ENCODE measurements around the gene ABR.

The ABR gene

GRCh38 chr17:1033503-1033902 is 146.3 kb downstream of the ABR start:
- Histone ChIP-seq H3K9ac (ENCODE audit: low read length) (no peak overlapping the region), H3K79me2 (ENCODE audit: low read length) (peaks cover 4% of the 10 kb centered on the region; the same call in 1 of the 2 replicates), H4K20me1 (ENCODE audit: insufficient read depth, low read length) (no peaks in the 10 kb centered on the region), H3K36me3 (replicated peaks; ENCODE audit: insufficient read depth, low read length) (no peaks in the 10 kb centered on the region), H3K9me3 (replicated peaks; ENCODE audit: insufficient read depth, low read length) (no peaks in the 10 kb centered on the region), H3K4me1 (ENCODE audit: low read length) (no peaks in the 10 kb centered on the region), H3K9me2 (replicated peaks; ENCODE audit: insufficient read depth, low read length) (no peaks in the 10 kb centered on the region), H3K4me3 (ENCODE audit: low read length) (no peak overlapping the region), H3K27ac (ENCODE audit: low read length) (no peak overlapping the region), H2AFZ (ENCODE audit: low read length) (no peak overlapping the region), H3K4me2 (ENCODE audit: low read depth, low read length) (no peak overlapping the region), H3F3A (ENCODE audit: insufficient read depth, low read length) (no peaks in the 10 kb centered on the region), H3K27me3 (replicated peaks; ENCODE audit: insufficient read depth, low read length) (no peaks in the 10 kb centered on the region)
- DNase-seq, result no peak
- TF ChIP-seq EZH2 (optimal IDR thresholded peaks at IDR 0.05; ENCODE audit: low read depth, low read length), result no peak
- TF ChIP-seq CTCF (IDR thresholded peaks at IDR 0.05; ENCODE audit: low read length), result no peak
- TF ChIP-seq EZH2phosphoT487 (IDR thresholded peaks at IDR 0.05; ENCODE audit: low read length), result no peak

GRCh38 chr17:1032391-1032790 is 147.4 kb downstream of the ABR start:
- no peaks in the 10 kb centered on the region for H3F3A ChIP-seq (ENCODE audit: insufficient read depth, low read length)
- H3K27me3 ChIP-seq (replicated peaks; ENCODE audit: insufficient read depth, low read length), result no peaks in the 10 kb centered on the region
- H3K9me3 ChIP-seq (replicated peaks; ENCODE audit: insufficient read depth, low read length), result no peaks in the 10 kb centered on the region
- H3K27ac ChIP-seq (ENCODE audit: low read length), result no peak overlapping the region
- 0 out of 2 replicates have a peak, but pooled peaks cover 4% of the 10 kb centered on the region for H3K79me2 ChIP-seq (ENCODE audit: low read length)
- no peak overlapping the region for H3K9ac ChIP-seq (ENCODE audit: low read length)
- TF ChIP-seq EZH2 (optimal IDR thresholded peaks at IDR 0.05; ENCODE audit: low read depth, low read length), result no peak
- TF ChIP-seq CTCF (IDR thresholded peaks at IDR 0.05; ENCODE audit: low read length), result no peak
- TF ChIP-seq EZH2phosphoT487 (IDR thresholded peaks at IDR 0.05; ENCODE audit: low read length), result no peak
- no peaks in the 10 kb centered on the region for H3K36me3 ChIP-seq (replicated peaks; ENCODE audit: insufficient read depth, low read length)
- H3K4me1 ChIP-seq (ENCODE audit: low read length), result no peaks in the 10 kb centered on the region
- H4K20me1 ChIP-seq (ENCODE audit: insufficient read depth, low read length), result no peaks in the 10 kb centered on the region
- H3K9me2 ChIP-seq (replicated peaks; ENCODE audit: insufficient read depth, low read length), result no peaks in the 10 kb centered on the region
- H3K4me3 ChIP-seq (ENCODE audit: low read length), result no peak overlapping the region
- DNase-seq, result no peak
- H3K4me2 ChIP-seq (ENCODE audit: low read depth, low read length), result no peak overlapping the region
- H2AFZ ChIP-seq (ENCODE audit: low read length), result no peak overlapping the region

GRCh38 chr17:1031711-1032110 is 148.1 kb downstream of the ABR start:
- Histone ChIP-seq H3K9me2 (replicated peaks; ENCODE audit: insufficient read depth, low read length) (no peaks in the 10 kb centered on the region), H3K4me2 (ENCODE audit: low read depth, low read length) (no peak overlapping the region), H3K4me3 (ENCODE audit: low read length) (no peak overlapping the region), H2AFZ (ENCODE audit: low read length) (no peak overlapping the region), H3K27me3 (replicated peaks; ENCODE audit: insufficient read depth, low read length) (no peaks in the 10 kb centered on the region), H3K36me3 (replicated peaks; ENCODE audit: insufficient read depth, low read length) (no peaks in the 10 kb centered on the region), H3K9ac (ENCODE audit: low read length) (no peak overlapping the region), H3K9me3 (replicated peaks; ENCODE audit: insufficient read depth, low read length) (no peaks in the 10 kb centered on the region), H3K27ac (ENCODE audit: low read length) (no peak overlapping the region), H3F3A (ENCODE audit: insufficient read depth, low read length) (no peaks in the 10 kb centered on the region), H4K20me1 (ENCODE audit: insufficient read depth, low read length) (no peaks in the 10 kb centered on the region), H3K79me2 (ENCODE audit: low read length) (0 out of 2 replicates have a peak, but pooled peaks cover 4% of the 10 kb centered on the region), H3K4me1 (ENCODE audit: low read length) (no peaks in the 10 kb centered on the region)
- no peak for DNase-seq
- TF ChIP-seq EZH2phosphoT487 (IDR thresholded peaks at IDR 0.05; ENCODE audit: low read length) (no peak), CTCF (IDR thresholded peaks at IDR 0.05; ENCODE audit: low read length) (no peak), EZH2 (optimal IDR thresholded peaks at IDR 0.05; ENCODE audit: low read depth, low read length) (no peak)

Measured in MM.1S (cell line).